GM18907 (cell line): ENCODE data around the gene PRDM2.
A peak's percentile ranks its signal among the peaks of the same experiment; 100 is the strongest.

Experiments used
- ATAC-seq: cut with Tn5 transposase; IDR thresholded peaks from one replicate; pipeline ENCODE4 v1.9.1; 2021; ENCODE audit warnings: mild to moderate bottlenecking, moderate library complexity; ENCODE audit not compliant: unreplicated experiment

Gene PRDM2

DNA sequence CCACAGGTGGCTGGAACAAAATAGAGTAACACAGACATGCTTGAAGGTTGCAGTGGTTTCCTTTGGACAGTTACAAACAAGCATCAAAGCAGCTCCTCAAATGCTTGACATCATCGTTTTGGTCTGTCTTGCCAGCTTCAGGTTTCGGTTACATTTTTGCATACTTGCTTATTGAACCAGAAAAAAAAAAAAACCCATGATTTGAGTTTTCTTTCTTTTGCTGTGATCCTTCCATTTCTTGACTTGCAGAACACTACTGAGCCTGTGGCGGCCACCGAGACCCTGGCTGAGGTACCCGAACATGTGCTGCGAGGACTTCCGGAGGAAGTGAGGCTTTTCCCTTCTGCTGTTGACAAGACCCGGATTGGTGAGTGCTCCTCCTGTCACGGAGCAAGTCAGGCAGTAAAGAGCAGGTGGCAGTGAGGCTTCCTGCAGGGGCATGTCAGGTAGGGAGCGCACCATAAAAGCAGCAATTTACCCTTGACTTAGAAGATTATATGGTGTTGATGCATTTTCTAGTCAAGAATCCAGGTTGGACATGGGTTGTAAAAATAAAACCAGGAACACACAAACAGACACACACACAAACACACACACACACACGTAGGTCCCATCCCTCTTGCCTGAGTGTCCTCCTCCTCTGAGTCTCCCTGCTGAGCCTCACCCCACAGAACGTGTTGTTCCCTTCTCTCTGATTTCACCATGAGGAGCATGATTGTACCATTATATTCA, 30.9 kb downstream of the PRDM2 start:
- ATAC-seq: peak; percentile 90

- no peak for ATAC-seq
These were observed 31.9 kb downstream of the PRDM2 start for GRCh38 chr1:13731897-13732296.

DNA sequence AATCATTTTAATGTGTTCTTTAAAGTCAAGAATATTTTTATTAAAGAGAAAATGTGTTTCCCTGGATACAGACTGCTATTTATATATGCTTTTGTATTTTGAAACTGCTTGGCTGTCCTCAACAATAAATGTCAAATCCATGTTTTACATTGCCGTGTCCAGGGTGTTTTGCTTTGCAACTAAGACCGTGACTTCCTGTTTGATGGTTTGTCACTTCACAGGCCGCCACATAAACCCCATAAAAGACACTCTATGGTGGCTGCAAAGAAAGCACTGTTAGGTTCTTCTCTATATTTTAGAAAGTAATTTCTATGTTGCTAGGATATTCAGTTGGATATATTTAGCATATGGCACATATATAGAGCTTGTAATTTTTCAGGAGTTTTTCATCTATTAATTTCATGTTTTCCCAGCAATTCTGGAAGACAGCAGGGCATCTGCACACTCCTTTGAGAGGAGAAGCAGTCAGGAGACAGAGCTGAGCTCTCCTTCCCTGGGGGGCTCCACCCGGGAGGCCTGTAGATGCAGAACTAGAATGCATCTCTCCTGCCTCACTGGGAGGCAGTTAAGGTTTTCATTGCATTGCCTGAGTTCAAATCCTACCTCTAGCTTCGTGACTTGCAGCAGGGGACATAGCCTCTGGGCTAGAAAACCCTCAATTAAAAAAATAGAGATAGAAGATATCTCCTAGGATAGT, 33.1 kb downstream of the PRDM2 start:
- ATAC-seq: no peak

DNA sequence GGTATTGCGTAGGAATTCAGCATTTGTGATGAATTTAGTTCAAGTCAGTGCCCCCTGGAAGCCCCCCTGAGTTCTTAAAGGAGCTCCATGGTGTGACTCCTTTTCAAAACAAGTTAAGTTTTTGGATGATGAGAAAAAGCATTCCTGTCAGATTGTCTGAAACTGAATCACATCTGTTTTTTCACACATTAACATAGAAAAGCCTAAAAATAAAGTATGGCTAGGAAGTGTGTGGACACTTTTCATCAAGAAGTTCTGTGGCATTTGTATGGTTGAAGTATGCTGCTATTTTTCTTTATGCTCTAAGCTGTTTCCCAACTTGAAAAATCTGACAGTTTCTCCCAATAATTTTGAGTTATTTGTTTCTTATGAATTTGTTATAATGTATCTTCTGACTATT, 33.7 kb downstream of the PRDM2 start:
- ATAC-seq: no peak

GRCh38 chr1:13735168-13735930, 35.4 kb downstream of the PRDM2 start:
- no peak for ATAC-seq

- no peak for ATAC-seq
These were observed 37.4 kb downstream of the PRDM2 start for GRCh38 chr1:13737398-13737797.

DNA sequence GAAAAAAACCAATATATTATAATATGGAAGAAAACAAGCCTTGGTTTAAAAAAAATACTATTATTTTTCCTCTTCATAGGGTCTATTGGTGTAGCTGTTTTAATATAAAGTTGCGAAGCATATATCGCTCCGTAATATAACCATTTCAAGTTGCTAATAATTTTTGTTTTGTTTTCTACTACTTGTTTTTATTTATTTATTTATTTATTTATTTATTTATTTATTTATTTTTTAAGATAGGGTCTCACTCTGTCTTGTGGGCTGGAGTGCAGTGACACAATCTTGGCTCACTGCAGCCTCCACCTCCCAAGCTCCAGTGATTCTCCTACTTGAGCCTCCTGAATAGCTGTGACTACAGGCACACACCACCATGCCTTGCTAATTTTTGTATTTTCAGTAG, 46.4 kb downstream of the PRDM2 start:
- ATAC-seq: no peak

GRCh38 chr1:13748610-13749505, 48.9 kb downstream of the PRDM2 start:
- ATAC-seq: peak; percentile 87

- ATAC-seq: peak; percentile 26
These were observed 49.8 kb downstream of the PRDM2 start for GRCh38 chr1:13749543-13750341.

DNA sequence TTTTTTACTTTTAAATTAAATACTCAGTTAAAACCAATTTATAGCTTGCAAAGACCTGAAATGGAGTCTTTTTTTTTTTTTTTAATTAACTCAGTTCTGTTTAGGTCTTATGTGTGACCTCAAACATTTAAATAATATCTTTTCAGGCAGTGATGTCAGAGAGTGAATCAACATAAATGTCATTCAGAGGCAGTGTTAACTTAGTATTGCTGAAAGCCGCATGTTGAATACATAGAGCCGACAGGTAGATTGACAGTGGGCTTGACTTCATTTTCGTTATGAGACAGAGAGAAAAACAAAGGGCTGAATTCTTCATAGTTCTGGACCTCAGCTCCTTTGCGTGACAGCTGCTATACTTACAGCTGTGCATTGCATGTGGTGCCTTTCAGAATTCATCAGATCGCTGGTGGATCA, 51.5 kb downstream of the PRDM2 start:
- ATAC-seq: no peak

DNA sequence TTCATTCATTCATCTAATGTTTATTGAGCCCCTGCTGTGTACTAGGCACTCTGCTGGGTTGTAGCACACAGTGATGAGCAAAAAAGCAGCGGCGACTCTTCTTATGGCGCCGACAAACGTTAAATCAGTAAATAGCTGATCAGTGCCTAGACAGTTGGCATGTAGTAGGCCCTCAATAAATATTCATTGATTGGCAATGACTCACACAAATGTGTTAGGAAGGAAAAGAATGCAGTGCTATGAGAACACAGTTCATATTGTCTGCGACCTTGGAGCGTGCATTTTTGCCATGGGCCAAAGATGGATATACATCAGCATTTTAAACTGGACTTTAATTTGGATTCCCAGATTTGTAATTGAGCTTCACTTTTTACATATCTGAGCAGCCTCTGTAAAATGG, 52.0 kb downstream of the PRDM2 start:
- ATAC-seq: no peak

GRCh38 chr1:13752852-13753251, 52.9 kb downstream of the PRDM2 start:
- ATAC-seq: no peak

DNA sequence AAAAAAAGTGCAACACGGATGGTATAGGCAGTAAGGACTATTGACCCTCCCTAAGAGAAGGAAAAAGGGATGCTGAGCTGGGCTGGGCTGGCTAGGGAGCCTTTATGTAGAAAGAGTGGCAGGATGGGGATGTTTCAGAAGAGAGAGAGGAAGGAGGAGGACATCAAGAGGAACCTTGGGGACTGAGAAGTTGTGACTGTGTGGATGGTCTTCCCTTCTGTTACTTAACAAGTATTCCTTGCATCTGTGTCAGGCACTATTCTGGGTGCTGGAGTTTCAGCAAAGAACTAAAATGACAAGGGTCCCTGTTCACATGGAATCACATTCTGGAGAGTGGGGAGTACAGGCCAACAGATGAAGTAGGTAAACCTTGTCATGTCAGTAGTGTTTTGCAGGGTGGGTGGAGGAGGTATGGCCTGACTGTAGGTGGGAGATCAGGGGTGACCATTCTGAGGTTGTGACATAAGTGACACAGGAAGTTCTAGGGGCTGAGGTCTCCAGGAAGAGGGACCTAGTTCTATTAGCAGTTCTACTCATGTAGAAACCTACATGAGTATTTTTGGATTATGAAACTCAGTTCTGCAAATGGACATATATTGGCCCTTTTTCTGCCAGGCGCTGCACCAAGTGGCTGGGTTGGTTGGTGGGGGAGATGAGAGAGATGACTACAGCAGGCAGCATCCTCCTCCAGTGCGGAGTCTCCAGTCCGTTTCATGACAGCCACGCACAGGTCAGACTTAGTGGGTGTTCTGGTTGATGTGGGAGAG, 53.8 kb downstream of the PRDM2 start:
- ATAC-seq: no peak

DNA sequence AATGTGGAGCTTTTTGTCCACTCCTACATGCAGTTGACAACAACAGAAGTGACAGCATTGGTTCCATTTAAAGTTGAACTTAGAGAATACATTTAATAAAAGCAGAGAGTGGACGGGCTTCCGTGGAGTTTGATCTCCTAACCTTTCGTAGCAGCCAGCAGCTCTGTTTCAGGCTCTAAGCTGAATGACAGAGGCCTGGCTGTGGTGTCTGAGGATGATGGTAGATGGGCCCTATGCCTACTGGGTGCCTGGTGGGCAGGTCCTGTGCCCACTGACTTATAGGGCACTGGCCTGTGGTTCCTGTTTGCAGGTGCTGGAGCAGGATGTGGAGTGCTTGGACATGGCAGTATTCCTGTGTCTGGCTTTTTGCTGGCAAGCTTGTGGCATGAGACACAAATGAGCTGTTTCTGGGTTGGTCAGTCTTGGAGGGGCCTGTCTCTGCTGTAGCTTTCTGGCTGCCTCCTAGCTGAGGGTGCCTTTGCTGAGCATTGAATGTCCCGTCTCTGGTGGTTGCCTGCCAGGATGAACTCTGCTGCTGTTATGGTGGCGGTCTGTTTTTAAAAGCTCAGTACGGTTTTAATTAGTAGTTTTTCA, 54.6 kb downstream of the PRDM2 start:
- ATAC-seq: no peak

DNA sequence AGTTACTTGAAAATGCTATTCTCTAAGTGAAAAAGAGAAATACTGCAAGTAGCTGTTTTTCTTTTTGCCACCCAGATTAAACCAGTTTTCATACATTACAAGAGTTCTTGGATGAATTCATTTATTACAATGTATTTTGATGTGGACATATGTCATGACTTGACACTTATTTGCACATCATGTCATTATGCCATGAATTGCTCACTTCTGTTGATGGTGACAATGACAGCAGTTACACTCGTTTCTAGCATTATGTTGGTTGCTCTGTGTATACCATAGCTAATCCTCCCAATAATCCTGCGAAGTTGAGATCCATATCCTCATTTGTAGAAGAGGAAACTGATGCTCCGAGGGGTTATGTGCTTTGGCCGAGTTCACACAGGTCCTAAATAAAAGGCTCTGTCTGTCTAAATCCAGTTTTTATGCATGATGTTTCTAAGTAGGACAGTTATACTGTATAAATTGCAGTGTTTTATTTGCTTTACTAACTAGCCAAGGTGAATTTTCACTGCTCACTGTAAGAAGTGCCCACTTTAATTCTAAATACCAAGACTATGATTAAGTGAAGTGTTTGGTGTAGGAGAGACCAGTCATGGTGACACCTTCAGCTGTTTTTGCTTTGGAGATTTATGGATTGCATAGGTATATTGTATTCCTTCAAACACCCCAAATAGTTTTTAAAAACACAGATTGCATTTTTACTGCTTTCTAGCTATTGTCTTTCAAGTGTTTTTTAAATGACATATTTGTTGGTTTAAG, 56.7 kb downstream of the PRDM2 start:
- ATAC-seq: no peak

- no peak for ATAC-seq
These were observed 57.7 kb downstream of the PRDM2 start for GRCh38 chr1:13757693-13758092.

- ATAC-seq: no peak
These were observed 59.1 kb downstream of the PRDM2 start for GRCh38 chr1:13759072-13759471.

GRCh38 chr1:13760340-13760739, 60.4 kb downstream of the PRDM2 start:
- no peak for ATAC-seq
